GM21825 (cell line): ENCODE results near the gene LDB1.

ENCODE experiments used
- ATAC-seq: cut with Tn5 transposase; IDR thresholded peaks from one replicate; pipeline ENCODE4 v1.9.1; 2021; ENCODE audit warnings: mild to moderate bottlenecking, moderate library complexity; ENCODE audit not compliant: unreplicated experiment

LDB1 gene

GRCh38 chr10:102113956-102114857, 6.0 kb downstream of the LDB1 start:
- no peak for ATAC-seq

- ATAC-seq = no peak
Measured at GRCh38 chr10:102113261-102113955, 6.8 kb downstream of the LDB1 start.

- ATAC-seq = no peak
Measured at GRCh38 chr10:102112210-102112817, 7.9 kb downstream of the LDB1 start.

GRCh38 chr10:102111276-102111675, 8.9 kb downstream of the LDB1 start:
- ATAC-seq = no peak

GRCh38 chr10:102109166-102110116, 10.7 kb downstream of the LDB1 start:
- ATAC-seq = no peak

DNA sequence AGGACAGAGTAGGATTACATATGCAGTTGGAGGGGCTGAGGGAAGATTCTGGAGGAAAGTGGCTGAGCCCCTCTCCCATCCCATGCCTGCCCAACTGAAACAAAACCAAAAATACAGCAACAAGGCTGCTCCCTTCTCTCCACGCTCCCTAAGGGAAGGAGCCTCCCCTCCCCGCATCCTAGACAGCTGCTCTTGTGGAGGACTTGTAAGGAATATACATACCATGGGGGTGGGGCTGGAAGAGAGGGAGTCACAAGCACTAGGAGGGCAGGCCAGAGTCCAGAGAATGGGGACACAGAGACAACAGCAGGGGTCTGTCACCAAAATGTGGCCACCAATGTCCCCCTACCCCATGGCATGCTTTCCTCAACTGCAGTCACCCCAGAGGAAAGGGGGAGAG, 13.2 kb downstream of the LDB1 start:
- ATAC-seq = no peak

DNA sequence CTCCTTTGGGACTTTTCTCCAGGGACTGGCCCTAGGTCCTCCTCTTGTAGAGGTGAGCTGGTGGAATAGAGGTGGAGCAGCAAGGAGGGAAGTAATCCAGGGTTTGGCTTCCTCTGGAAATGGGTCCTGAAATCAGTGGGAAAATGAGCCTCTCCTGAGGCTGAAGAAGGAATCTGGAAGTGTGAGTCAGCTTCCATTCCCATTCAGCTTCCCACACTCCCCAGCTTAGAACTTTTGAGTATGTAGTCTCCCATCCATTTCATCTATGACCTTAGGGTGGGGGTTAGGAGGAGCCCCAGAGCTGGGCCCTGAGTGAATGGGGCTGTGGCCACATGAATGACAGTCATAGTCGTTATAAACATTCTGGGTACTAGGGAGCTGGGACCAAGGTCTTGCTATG, 17.7 kb downstream of the LDB1 start:
- ATAC-seq = no peak

DNA sequence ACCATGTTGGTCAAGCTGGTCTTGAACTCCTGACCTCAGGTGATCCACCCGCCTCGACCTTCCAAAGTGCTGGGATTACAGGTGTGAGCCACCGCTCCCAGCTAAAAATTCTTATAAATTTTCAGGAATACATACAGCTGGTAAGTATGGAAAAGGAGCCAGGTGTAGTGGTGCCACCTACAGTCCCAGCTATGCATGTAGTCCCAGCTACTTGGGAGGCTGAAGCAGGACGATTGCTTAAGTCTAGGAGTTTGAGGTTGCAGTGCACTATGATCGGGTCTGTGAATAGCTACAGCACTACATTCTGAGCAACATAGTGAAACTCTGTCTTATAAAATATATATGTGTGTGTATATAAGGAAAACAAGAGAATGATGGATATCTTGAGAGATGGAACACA, 19.0 kb downstream of the LDB1 start:
- no peak for ATAC-seq

GRCh38 chr10:102096449-102096848, 23.7 kb downstream of the LDB1 start:
- no peak for ATAC-seq

DNA sequence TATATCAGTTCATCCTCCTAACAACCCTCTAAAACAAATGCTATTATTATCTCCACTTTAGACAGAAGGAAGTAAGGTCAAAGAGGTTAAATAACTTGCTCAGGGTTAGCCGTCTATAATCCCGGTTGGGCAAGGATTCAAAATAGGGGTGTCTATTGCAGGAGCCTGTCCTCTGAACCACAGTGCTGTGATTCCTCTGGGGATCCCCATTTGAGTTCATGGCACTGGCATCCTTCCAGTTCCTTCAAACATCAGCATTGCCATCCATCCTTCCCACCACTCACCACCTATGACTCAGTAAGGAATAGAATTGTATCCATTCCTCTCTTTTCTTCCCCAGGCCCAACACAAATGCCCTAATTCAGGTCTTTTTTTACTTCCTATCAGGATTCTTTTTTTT, 29.4 kb downstream of the LDB1 start:
- no peak for ATAC-seq

DNA sequence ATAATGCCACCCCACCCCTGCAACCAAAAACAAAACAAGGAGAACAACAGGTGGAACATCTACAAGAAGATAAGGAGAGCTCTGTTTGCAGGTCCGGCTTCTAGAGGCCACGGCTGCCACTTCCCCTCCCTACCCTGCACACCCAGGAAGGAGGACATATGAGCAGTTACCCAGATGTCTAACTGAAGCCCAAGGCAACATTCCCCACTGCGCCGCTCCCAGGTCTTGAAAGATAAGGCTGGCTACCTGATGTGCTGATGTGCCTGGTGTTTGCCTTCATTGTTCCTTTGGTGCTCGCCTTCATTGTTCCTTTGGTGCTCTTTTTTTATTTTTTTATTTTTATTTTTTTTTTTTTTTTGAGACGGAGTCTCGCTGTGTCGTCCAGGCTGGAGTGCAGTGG, 34.0 kb downstream of the LDB1 start:
- ATAC-seq = no peak

DNA sequence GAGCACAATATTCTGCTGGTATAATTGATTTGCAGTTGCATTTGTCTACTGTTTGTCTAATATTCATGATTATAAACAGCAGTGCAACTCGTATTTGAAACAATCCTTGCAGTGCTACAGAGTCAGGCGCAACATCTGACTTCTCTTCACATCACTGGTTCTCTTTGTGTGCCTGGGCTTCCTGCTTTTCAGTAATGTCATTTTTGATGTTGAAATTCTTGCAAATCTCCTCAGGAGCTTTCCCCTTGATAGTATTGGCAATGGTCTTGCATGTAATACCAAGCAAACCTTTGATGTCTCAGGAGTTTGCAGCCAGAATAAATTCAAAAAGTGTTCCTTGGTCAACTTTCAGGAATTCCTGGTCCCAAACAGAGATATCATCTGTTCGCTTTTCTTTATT, 34.8 kb downstream of the LDB1 start:
- no peak for ATAC-seq

DNA sequence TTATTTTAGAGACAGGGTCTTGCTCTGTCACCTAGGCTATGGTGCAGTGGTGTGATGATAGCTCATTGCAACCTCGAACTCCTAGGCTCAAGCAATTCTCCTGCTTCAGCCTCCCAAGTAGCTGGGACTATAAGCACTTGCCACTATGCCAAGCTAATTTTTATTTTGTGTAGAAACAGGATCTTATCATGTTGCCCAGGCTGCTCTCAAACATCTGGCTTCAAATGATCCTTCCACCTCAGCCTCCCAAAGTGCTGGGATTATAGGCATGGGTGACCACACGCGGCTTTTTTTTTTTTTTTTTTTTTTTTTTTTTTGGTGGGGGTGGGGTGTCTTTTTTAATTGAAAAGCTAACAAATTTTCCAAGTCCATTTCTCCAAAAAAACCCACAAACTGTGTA, 36.6 kb downstream of the LDB1 start:
- no peak for ATAC-seq

GRCh38 chr10:102072673-102073527, 47.3 kb downstream of the LDB1 start:
- ATAC-seq = no peak

DNA sequence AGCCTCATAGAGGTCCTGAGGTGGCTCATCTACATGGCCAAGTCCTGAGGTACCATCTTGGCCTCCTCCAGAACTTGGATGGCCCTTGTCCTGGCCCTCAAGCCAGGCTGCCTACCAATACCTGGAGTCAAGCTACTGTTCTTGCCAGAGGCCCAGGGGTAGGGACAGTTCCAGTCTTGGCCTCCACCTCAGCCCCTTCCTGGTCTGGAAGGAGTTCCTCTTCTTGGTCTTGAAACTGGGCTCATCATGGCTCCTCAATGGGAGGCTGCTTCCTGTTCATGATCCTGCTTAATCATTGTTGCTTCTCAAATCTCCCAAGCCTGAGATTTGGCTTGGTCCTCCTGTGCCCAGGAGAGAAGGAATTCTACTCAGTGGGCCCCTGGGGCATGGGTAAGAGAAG, 51.1 kb downstream of the LDB1 start:
- no peak for ATAC-seq

DNA sequence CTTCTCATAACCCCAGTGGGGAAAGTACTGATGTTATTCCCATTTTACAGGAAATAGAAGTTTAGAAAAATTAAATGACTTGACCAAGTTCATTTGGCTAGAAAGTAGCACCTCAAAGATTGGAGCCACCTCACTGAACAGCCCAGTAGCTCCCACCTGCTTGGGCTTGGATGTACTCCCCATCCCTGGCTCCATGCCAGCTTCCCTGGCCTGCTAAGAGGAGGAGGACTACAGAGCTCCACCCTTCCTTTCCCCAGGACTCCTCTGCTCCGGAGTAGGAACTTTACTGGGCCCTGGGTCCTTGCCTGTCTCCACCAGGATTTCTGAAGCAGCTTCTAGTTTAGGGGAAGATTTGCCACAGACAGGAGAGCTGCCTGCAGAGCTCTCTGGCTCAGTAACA, 52.0 kb downstream of the LDB1 start:
- no peak for ATAC-seq

DNA sequence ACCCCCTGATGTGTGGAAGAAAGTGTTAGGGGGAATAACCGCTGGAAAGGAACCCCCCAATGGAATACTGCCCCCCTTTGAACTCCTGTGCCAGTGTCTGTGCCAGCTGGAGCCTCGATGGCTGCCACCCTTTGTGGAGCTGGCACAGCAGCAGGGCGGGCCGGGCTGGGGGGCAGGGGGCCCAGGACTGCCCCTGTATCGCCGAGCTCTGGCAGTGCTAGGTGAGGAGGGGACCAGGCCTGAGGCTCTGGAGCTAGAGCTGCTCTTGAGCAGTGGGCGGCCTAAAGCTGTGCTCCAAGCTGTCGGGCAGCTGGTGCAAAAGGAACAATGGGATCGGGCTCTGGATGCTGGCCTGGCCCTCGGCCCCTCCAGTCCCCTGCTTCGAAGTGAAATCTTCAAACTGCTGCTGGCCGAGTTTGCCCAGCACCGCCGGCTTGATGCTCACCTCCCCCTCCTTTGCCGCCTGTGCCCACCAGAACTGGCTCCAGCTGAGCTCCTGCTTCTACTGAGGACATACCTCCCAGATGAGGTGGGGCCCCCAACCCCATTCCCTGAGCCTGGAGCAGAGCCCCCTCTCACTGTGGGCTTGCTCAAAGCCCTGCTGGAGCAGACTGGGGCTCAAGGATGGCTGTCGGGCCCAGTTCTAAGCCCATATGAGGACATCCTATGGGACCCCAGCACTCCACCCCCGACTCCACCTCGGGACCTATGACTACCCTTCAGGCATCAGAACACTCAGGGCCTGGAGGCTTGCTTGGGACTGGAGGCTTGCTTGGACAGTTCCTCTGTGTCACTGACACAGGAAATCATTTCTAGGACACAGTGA, 52.9 kb downstream of the LDB1 start:
- no peak for ATAC-seq

DNA sequence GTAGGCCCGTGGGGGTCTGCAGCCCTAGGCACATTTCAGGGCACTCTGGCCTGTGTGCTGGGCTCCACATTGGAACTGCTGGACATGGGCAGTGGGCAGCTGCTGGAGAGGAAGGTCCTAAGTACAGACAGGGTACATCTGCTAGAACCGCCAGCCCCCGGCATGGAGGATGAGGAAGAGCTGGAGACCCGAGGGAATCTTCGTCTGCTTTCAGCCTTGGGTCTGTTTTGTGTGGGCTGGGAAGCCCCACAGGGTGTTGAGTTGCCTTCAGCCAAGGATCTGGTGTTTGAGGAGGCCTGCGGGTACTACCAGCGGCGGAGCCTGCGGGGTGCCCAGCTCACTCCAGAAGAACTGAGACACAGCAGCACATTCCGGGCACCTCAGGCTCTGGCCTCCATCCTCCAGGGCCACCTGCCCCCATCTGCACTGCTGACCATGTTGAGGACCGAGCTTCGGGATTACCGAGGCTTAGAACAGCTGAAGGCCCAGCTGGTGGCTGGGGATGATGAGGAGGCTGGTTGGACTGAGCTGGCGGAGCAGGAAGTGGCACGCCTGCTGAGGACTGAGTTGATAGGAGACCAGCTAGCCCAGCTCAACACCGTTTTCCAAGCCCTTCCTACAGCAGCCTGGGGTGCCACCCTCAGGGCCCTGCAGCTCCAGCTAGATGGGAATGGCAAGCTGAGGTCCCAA, 53.6 kb downstream of the LDB1 start:
- ATAC-seq = no peak
